ENCODE data around the gene PARP1.

The PARP1 gene

DNA sequence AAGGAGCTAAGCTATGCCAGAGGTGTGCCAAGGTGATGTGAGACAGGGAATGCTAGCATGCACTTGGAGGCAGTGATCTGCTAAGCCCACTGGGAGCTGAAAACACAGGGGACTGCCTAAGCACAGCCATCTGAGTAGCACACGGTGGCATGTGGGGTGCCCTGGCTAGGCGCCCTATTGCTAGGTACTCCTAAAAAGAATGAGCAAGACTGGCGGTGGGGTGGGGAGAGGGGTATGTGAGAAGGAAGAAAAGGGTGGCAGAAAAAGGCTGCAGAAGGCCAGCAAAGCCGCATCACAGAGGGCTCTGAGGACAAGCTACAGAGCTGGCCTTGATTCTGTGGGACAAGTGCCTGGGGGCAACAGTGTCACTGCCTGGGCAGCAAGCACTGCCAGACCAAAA lies 23.9 kb downstream of the PARP1 start:
- TF ChIP-seq, protein P1, sequence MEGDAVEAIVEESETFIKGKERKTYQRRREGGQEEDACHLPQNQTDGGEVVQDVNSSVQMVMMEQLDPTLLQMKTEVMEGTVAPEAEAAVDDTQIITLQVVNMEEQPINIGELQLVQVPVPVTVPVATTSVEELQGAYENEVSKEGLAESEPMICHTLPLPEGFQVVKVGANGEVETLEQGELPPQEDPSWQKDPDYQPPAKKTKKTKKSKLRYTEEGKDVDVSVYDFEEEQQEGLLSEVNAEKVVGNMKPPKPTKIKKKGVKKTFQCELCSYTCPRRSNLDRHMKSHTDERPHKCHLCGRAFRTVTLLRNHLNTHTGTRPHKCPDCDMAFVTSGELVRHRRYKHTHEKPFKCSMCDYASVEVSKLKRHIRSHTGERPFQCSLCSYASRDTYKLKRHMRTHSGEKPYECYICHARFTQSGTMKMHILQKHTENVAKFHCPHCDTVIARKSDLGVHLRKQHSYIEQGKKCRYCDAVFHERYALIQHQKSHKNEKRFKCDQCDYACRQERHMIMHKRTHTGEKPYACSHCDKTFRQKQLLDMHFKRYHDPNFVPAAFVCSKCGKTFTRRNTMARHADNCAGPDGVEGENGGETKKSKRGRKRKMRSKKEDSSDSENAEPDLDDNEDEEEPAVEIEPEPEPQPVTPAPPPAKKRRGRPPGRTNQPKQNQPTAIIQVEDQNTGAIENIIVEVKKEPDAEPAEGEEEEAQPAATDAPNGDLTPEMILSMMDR (IDR thresholded peaks at IDR 0.05), result no peak
- Histone ChIP-seq H3K4me1 (ENCODE audit: control insufficient read depth in 1 of 2, insufficient read depth in 1 of 2, low read depth in 1 of 2, low read length in 1 of 2) (no peaks in the 10 kb centered on the region), H3K27ac (no peak overlapping the region), H3K4me3 (ENCODE audit: low read depth in 1 of 2, low read length in 1 of 2) (no peak overlapping the region), H3K27me3 (no peaks in the 10 kb centered on the region), H3K9me3 (no peaks in the 10 kb centered on the region), H3K36me3 (peaks cover 97% of the 10 kb centered on the region)

DNA sequence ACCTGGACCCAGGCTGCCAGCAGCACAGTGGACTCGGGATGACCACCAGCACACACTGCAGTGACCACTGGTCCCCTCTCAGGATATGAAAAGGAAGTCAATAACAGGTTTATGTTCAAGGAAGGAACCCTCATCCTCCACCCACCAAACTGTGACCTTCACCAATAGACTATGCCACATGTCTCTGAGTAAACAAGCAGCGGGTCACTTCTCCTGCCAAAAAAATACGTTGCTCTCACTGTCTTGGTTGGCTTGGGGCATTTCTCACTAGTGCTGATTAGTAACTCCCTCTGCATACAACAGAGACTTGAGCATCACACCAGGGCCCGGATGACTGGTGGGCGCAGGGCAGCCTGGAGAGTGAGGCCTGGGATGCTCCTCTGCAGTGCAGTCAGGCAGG lies 25.9 kb downstream of the PARP1 start:
- TF ChIP-seq, protein P1 (IDR thresholded peaks at IDR 0.05), result no peak
- H3K9me3 ChIP-seq, result no peaks in the 10 kb centered on the region
- no peak overlapping the region for H3K4me3 ChIP-seq (ENCODE audit: low read depth in 1 of 2, low read length in 1 of 2)
- peaks cover 97% of the 10 kb centered on the region for H3K36me3 ChIP-seq
- no peak overlapping the region for H3K27ac ChIP-seq
- H3K27me3 ChIP-seq, result no peaks in the 10 kb centered on the region
- H3K4me1 ChIP-seq (ENCODE audit: control insufficient read depth in 1 of 2, insufficient read depth in 1 of 2, low read depth in 1 of 2, low read length in 1 of 2), result no peaks in the 10 kb centered on the region

DNA sequence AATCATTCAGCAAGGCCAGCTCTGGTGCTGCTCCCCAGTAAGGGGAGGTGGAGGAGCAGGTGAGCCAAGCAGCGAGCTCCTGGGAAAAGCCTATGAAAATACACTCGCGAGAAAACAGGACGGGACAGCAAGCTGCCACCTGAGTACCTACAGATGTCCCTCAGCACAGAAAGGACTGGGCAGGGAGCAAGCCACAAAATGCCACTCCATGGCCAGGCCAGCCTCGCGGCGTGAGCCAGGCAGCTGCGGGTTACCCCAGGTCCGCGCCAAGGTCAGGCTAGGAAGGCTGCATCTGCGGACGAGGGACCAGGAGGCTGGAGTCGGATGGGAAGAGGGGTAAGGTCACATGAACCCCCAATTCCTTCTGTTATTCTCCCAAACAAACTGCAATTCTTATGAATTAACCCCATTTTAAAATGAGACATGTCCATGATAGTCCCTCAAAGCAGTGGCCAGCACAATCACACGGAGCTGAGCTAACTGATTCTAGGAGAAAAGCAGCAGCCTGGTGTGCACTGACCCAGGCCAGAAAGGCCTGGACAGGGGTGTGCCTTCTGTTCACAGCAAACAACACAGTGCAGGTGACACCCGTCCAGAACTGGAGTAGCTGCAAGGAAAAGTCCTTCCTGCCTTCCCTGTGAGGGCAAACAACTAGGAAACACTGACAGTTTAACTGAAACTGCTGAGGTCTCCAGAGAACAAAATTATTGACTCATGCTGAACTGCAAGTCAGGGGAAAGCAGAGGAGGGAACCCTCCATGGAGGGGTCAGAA lies 26.5 kb downstream of the PARP1 start:
- Histone ChIP-seq H3K36me3 (peaks cover 97% of the 10 kb centered on the region), H3K4me3 (ENCODE audit: low read depth in 1 of 2, low read length in 1 of 2) (no peak overlapping the region), H3K4me1 (ENCODE audit: control insufficient read depth in 1 of 2, insufficient read depth in 1 of 2, low read depth in 1 of 2, low read length in 1 of 2) (no peaks in the 10 kb centered on the region), H3K27me3 (no peaks in the 10 kb centered on the region), H3K27ac (no peak overlapping the region), H3K9me3 (no peaks in the 10 kb centered on the region)
- TF ChIP-seq, protein P1 (IDR thresholded peaks at IDR 0.05), result no peak

DNA sequence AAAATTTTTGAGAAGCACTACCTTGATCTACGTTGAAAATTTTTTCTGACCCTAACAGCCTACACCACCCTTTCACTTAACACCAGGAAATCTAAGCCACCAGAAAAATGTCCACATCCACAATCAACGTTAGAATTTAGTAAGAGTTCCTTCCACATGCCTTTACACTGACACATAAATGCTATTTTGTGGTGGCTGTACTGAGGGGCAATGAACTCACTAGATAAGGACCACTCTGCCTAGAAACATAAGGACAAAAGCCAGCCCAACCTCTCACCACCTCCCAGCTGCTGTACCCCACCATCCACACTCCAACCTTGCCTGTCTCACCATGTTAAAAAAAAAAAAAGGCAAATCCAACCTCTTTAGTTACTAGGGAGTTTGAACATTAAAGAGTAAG lies 29.8 kb downstream of the PARP1 start:
- Histone ChIP-seq H3K9me3 (no peaks in the 10 kb centered on the region), H3K27ac (no peak overlapping the region), H3K4me1 (ENCODE audit: control insufficient read depth in 1 of 2, insufficient read depth in 1 of 2, low read depth in 1 of 2, low read length in 1 of 2) (no peaks in the 10 kb centered on the region), H3K36me3 (peaks cover 97% of the 10 kb centered on the region), H3K4me3 (ENCODE audit: low read depth in 1 of 2, low read length in 1 of 2) (no peak overlapping the region), H3K27me3 (no peaks in the 10 kb centered on the region)
- TF ChIP-seq, protein P1 (IDR thresholded peaks at IDR 0.05), result no peak

DNA sequence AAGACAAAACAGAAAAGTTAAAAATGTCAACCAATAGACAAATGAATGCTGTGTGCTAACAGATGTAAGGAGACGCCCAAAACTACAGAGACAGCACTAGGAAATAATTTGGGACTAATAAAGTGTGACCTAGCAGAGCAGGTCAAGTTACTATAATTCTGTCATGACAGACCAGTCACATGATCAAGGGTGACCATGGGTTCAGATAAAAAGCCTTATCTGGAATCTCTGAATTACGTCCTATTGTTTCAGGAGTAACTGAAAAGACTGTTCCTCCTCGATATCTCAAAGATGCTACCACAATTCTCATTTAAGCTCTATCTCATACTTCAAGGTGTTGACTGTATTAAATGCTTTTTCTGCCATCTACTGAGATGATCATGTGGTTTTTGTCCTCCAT lies 31.6 kb downstream of the PARP1 start:
- no peaks in the 10 kb centered on the region for H3K4me1 ChIP-seq (ENCODE audit: control insufficient read depth in 1 of 2, insufficient read depth in 1 of 2, low read depth in 1 of 2, low read length in 1 of 2)
- TF ChIP-seq, protein P1 (IDR thresholded peaks at IDR 0.05), result no peak
- no peaks in the 10 kb centered on the region for H3K9me3 ChIP-seq
- peaks cover 97% of the 10 kb centered on the region for H3K36me3 ChIP-seq
- H3K4me3 ChIP-seq (ENCODE audit: low read depth in 1 of 2, low read length in 1 of 2), result no peak overlapping the region
- H3K27ac ChIP-seq, result no peak overlapping the region
- H3K27me3 ChIP-seq, result no peaks in the 10 kb centered on the region

All from neutrophil (primary cell).